Measurements from ENCODE around the gene CIDEB. TPM values are rescaled to one million over a fixed set of nuclear protein-coding genes. Genes with fewer than 3 reads are reported as not detected.

CIDEB gene
- total and polyA plus RNA-seq, 10 of the 15 experiments (the other 5 are each of a cell fraction or from before 2014, with no cell fraction given) = 0.34 to 6.3 (median 3.2) TPM

DNA sequence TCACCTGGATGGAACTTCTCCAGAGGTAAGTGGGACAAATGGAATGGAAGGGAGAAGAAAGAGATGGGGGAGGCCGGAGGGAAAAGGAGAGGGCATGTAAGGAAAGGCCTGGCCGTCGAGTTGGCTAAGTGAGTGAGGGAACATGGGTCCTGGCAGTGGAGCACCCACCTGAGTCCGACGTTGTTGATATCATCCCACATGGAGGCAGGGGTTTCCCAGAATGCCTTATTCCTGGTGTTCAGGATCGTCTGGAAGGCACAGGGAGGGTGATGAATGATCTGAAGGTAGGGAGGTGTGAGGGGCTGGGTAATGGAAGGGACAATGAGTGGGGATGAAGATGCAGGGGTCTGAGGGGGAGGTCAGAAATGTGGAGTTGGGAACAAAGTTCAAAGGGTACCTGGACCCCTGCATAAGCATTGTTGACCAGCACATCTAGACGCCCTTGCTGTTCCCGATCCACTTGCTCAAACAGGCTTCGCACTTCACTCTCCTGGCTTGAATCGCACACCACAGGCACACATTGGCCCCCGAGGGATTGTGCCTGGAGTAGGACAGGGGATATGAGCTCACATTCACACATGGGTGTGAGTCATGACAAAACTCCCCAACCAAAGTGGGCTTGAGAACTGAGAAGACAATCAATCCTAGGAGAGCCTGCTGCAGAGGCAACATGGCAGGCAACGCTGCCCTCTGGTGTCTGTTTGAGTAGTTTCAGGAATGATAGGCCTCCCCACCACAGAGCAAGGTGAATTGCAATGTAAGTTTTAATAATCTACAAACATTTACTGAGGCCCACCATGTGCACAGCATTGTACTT lies 11.2 kb downstream of the CIDEB start (continued):
- TF ChIP-seq, protein P1, sequence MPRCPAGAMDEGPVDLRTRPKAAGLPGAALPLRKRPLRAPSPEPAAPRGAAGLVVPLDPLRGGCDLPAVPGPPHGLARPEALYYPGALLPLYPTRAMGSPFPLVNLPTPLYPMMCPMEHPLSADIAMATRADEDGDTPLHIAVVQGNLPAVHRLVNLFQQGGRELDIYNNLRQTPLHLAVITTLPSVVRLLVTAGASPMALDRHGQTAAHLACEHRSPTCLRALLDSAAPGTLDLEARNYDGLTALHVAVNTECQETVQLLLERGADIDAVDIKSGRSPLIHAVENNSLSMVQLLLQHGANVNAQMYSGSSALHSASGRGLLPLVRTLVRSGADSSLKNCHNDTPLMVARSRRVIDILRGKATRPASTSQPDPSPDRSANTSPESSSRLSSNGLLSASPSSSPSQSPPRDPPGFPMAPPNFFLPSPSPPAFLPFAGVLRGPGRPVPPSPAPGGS (IDR thresholded peaks at IDR 0.05; ENCODE audit: borderline replicate concordance, insufficient read depth, low read depth, low read length, poor library complexity, severe bottlenecking) = no peak
- TF ChIP-seq CREB1 (IDR thresholded peaks at IDR 0.05; ENCODE audit: low read depth) = peak; percentile 66; the same call in 1 of the 2 replicates
- no peak for TF ChIP-seq NFXL1 (IDR thresholded peaks at IDR 0.05; ENCODE audit: borderline replicate concordance)
- no peak for TF ChIP-seq SREBF1 (IDR thresholded peaks at IDR 0.05; ENCODE audit: low read length)
- TF ChIP-seq CHD2 (IDR thresholded peaks at IDR 0.05; ENCODE audit: borderline replicate concordance, low read depth, low read length) = no peak
- TF ChIP-seq BHLHE40 (IDR thresholded peaks at IDR 0.05; ENCODE audit: borderline replicate concordance in 1 of 2, low read depth in 2 of 2, low read length in 1 of 2) = peak; percentile 76 to 78
- peak; percentile 82 for TF ChIP-seq IRF4 (IDR thresholded peaks at IDR 0.05; ENCODE audit: low read depth, low read length)
- no peak for TF ChIP-seq KDM1A (IDR thresholded peaks at IDR 0.05; ENCODE audit: borderline replicate concordance)
- TF ChIP-seq POLR2AphosphoS2 (IDR thresholded peaks at IDR 0.05; ENCODE audit: low read depth, low read length) = no peak
- TF ChIP-seq MTA2 (IDR thresholded peaks at IDR 0.05; ENCODE audit: low read depth) = 0 out of 2 replicates have a peak, but pooled peaks have one; percentile 33
- TF ChIP-seq SP1 (IDR thresholded peaks at IDR 0.05; ENCODE audit: low read depth, low read length) = no peak
- TF ChIP-seq SUZ12 (IDR thresholded peaks at IDR 0.05; ENCODE audit: unreplicated experiment) = no peak
- TF ChIP-seq HDGF (IDR thresholded peaks at IDR 0.05) = peak; percentile 40; the same call in 1 of the 2 replicates
- peak; percentile 97 for TF ChIP-seq RAD21 (IDR thresholded peaks at IDR 0.05; ENCODE audit: insufficient read depth, low read depth, low read length)
- TF ChIP-seq, protein P2, sequence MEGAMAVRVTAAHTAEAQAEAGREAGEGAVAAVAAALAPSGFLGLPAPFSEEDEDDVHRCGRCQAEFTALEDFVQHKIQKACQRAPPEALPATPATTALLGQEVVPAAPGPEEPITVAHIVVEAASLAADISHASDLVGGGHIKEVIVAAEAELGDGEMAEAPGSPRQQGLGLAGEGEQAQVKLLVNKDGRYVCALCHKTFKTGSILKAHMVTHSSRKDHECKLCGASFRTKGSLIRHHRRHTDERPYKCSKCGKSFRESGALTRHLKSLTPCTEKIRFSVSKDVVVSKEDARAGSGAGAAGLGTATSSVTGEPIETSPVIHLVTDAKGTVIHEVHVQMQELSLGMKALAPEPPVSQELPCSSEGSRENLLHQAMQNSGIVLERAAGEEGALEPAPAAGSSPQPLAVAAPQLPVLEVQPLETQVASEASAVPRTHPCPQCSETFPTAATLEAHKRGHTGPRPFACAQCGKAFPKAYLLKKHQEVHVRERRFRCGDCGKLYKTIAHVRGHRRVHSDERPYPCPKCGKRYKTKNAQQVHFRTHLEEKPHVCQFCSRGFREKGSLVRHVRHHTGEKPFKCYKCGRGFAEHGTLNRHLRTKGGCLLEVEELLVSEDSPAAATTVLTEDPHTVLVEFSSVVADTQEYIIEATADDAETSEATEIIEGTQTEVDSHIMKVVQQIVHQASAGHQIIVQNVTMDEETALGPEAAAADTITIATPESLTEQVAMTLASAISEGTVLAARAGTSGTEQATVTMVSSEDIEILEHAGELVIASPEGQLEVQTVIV (IDR thresholded peaks at IDR 0.05; ENCODE audit: borderline replicate concordance, partially characterized antibody) = no peak
- no peak; the same call in 1 of the 2 replicates for TF ChIP-seq SPI1 (IDR thresholded peaks at IDR 0.05; ENCODE audit: borderline replicate concordance, insufficient read depth, low read depth, low read length)
- no peak for TF ChIP-seq ETV6 (conservative IDR thresholded peaks at IDR 0.05 in 1 of 2, IDR thresholded peaks at IDR 0.05 in 1 of 2; ENCODE audit: borderline replicate concordance in 1 of 2, low read depth in 1 of 2)
- no peak for TF ChIP-seq POLR2AphosphoS5 (IDR thresholded peaks at IDR 0.05; ENCODE audit: low read length)
- TF ChIP-seq, protein P3, sequence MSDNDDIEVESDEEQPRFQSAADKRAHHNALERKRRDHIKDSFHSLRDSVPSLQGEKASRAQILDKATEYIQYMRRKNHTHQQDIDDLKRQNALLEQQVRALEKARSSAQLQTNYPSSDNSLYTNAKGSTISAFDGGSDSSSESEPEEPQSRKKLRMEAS (IDR thresholded peaks at IDR 0.05; ENCODE audit: low read depth, low read length) = peak; percentile 63
- 0 out of 2 replicates have a peak, but pooled peaks have one; percentile 33 for TF ChIP-seq JUND (IDR thresholded peaks at IDR 0.05; ENCODE audit: low read depth, low read length)
